Measurements from ENCODE around the gene SLC5A11.

The SLC5A11 gene

DNA sequence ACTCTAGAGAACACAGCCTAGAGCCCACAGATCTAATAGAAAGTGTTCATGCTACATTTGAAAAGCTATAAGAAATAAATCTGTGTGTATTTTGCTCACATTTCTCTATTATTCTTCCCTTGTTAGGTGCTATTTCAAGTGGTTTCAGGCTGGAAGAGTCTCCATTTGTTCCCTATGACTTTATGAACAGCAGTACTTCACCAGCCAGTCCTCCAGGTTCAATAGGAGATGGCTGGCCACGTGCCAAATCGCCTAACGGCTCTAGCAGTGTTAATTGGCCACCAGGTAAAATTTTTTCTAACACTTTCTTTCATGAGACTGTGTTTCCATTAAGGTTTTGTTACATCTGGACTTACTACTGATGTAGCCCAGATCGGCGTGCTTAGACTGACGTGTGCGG lies 30.7 kb upstream of the SLC5A11 start:
- in situ Hi-C loops (cut with MboI; ENCODE audit: low pct_unique_long_range_greater_than_20kb, low sequenced_read_pairs, unreplicated experiment): no loop called here
- TF ChIP-seq, protein P1, sequence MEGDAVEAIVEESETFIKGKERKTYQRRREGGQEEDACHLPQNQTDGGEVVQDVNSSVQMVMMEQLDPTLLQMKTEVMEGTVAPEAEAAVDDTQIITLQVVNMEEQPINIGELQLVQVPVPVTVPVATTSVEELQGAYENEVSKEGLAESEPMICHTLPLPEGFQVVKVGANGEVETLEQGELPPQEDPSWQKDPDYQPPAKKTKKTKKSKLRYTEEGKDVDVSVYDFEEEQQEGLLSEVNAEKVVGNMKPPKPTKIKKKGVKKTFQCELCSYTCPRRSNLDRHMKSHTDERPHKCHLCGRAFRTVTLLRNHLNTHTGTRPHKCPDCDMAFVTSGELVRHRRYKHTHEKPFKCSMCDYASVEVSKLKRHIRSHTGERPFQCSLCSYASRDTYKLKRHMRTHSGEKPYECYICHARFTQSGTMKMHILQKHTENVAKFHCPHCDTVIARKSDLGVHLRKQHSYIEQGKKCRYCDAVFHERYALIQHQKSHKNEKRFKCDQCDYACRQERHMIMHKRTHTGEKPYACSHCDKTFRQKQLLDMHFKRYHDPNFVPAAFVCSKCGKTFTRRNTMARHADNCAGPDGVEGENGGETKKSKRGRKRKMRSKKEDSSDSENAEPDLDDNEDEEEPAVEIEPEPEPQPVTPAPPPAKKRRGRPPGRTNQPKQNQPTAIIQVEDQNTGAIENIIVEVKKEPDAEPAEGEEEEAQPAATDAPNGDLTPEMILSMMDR (IDR thresholded peaks at IDR 0.05; ENCODE audit: extremely low read depth, insufficient read depth, missing control alignments): no peak
- DNase-seq (ENCODE audit: low spot score): no peak

GRCh38 chr16:24816688-24817087 lies 29.1 kb upstream of the SLC5A11 start:
- TF ChIP-seq, protein P1 (IDR thresholded peaks at IDR 0.05; ENCODE audit: extremely low read depth, insufficient read depth, missing control alignments): no peak
- DNase-seq (ENCODE audit: low spot score): no peak
- in situ Hi-C loops (cut with MboI; ENCODE audit: low pct_unique_long_range_greater_than_20kb, low sequenced_read_pairs, unreplicated experiment): no loop called here

DNA sequence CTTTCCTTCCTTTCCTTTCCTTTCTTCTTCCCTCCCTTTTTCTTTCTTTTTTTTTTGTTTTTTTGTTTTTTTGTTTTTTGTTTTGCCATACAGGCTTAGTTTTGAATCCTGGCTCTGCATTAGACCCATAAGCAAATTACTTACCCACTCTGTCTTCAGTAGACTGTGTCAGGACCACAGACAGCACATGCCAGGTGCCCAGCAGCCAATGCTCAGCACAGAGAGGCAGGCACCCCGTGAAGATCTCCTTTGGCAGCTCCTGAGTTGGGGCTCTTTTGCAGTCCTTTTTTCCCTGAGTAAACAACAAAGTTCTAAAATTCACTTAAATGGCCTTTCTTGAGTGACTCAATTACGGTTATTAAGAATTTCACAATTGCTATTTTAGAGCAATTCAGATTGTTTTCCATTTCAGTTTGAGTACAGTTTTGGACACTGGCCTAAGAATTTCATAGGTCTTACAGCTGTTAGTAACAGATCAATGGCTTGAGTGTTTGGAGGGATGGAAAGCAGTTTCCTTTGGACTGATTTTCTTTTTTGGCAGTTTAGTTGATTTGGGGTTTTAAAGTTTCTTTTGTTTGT lies 26.2 kb upstream of the SLC5A11 start:
- DNase-seq (ENCODE audit: low spot score): no peak
- TF ChIP-seq, protein P1 (IDR thresholded peaks at IDR 0.05; ENCODE audit: extremely low read depth, insufficient read depth, missing control alignments): no peak
- in situ Hi-C loops (cut with MboI; ENCODE audit: low pct_unique_long_range_greater_than_20kb, low sequenced_read_pairs, unreplicated experiment): no loop called here

DNA sequence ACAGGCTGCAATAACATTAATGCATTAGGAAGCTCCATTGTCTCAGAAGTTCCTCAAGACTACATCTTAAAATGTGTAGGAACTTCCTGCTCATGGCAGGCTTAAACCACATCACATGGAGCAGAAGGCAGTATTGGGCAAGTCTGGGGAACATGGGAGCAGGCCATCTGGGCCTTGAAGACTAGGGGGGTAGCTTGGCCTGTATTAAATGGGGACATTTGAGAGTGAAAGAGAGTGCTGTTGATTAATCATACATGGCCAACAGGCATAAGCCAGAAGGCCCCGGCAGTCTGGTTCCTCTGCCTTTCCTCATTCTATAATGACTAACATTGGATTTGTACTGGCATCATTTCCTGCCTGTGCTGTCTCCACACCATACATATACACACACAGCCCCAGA lies 25.2 kb upstream of the SLC5A11 start:
- DNase-seq (ENCODE audit: low spot score): no peak
- TF ChIP-seq, protein P1 (IDR thresholded peaks at IDR 0.05; ENCODE audit: extremely low read depth, insufficient read depth, missing control alignments): no peak
- in situ Hi-C loops (cut with MboI; ENCODE audit: low pct_unique_long_range_greater_than_20kb, low sequenced_read_pairs, unreplicated experiment): no loop called here

- TF ChIP-seq, protein P1 (IDR thresholded peaks at IDR 0.05; ENCODE audit: extremely low read depth, insufficient read depth, missing control alignments): no peak
- DNase-seq (ENCODE audit: low spot score): no peak
- in situ Hi-C loops (cut with MboI; ENCODE audit: low pct_unique_long_range_greater_than_20kb, low sequenced_read_pairs, unreplicated experiment): no loop called here
These were observed 24.6 kb upstream of the SLC5A11 start for GRCh38 chr16:24821129-24821528.

DNA sequence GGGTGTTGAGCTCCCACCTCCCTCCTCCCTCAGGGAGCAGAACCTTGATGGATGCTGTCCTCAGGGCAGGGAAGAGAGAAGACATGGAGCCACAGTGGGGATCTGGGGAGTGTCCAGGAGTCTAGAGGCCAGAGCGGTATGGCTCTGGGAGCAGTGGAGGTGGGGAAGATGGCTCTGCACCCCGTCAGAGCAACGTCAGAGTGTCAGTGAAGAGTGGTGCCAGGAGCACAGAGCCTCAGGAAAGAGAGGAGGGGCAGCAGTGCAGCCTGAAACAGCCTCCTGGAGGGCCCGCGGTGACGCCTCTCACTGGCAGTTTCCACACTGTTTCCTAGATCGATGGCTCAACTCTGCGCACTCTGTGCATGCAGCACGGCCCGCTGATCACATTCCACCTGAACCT lies 23.2 kb upstream of the SLC5A11 start:
- no peak for DNase-seq (ENCODE audit: low spot score)
- in situ Hi-C loops (cut with MboI; ENCODE audit: low pct_unique_long_range_greater_than_20kb, low sequenced_read_pairs, unreplicated experiment): no loop called here
- TF ChIP-seq, protein P1 (IDR thresholded peaks at IDR 0.05; ENCODE audit: extremely low read depth, insufficient read depth, missing control alignments): no peak

DNA sequence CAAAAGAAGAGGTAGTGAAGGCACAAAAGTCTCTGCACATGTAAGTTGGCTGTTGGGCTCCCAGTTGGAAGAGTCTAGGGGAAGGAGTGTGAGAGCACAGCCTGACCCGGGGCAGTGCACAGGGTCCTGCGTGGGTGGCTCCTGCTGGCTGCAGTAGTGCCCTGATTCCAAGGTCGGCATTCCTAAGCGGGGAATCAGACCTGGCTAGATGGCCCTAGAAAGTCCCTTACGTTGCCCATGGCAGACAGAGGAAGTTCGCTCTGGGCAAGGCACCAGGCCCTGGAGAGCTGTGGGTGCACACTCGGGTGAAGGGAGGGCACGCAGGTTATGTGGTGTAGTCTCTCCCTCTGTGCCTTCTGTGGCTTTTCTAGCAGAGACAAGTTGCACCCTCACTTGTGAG lies 22.8 kb upstream of the SLC5A11 start:
- DNase-seq (ENCODE audit: low spot score): no peak
- in situ Hi-C loops (cut with MboI; ENCODE audit: low pct_unique_long_range_greater_than_20kb, low sequenced_read_pairs, unreplicated experiment): no loop called here
- TF ChIP-seq, protein P1 (IDR thresholded peaks at IDR 0.05; ENCODE audit: extremely low read depth, insufficient read depth, missing control alignments): no peak

Measured in GM13977 (cell line).